Hepatic stellate cell (primary cell): ENCODE data around the gene COPA.

Experiments
- DNase-seq: peaks from one replicate; pipeline ENCODE4 v3.0.0; 2011; ENCODE audit warnings: low spot score

The COPA gene

GRCh38 chr1:160362168-160362957, 19.3 kb upstream of the COPA start:
- no peak for DNase-seq

- no peak for DNase-seq
Observed at GRCh38 chr1:160361814-160362167, 18.7 kb upstream of the COPA start.

GRCh38 chr1:160361199-160361598, 18.1 kb upstream of the COPA start:
- DNase-seq = no peak

GRCh38 chr1:160360227-160360695, 17.2 kb upstream of the COPA start:
- DNase-seq = no peak

- no peak for DNase-seq
Observed at GRCh38 chr1:160359559-160360226, 16.6 kb upstream of the COPA start.

- no peak for DNase-seq
Observed at GRCh38 chr1:160358073-160358472, 15.0 kb upstream of the COPA start.

- DNase-seq = no peak
Observed at GRCh38 chr1:160357286-160358002, 14.4 kb upstream of the COPA start.

GRCh38 chr1:160354388-160354985, 11.4 kb upstream of the COPA start:
- peak; percentile 29 for DNase-seq

- DNase-seq = no peak
Observed at GRCh38 chr1:160353223-160353622, 10.2 kb upstream of the COPA start.

GRCh38 chr1:160352555-160352954, 9.5 kb upstream of the COPA start:
- no peak for DNase-seq

- no peak for DNase-seq
Observed at GRCh38 chr1:160351629-160352028, 8.6 kb upstream of the COPA start.

- no peak for DNase-seq
Observed at GRCh38 chr1:160346958-160347357, 3.9 kb upstream of the COPA start.

GRCh38 chr1:160346463-160346862, 3.4 kb upstream of the COPA start:
- no peak for DNase-seq

GRCh38 chr1:160344936-160345335, 1.9 kb upstream of the COPA start:
- no peak for DNase-seq

- DNase-seq = no peak
Observed at GRCh38 chr1:160344241-160344640, 1.2 kb upstream of the COPA start.

- no peak for DNase-seq
Observed at GRCh38 chr1:160342526-160342925, 524 bp downstream of the COPA start.

GRCh38 chr1:160340866-160341265, 2.2 kb downstream of the COPA start:
- DNase-seq = no peak

GRCh38 chr1:160340146-160340545, 2.9 kb downstream of the COPA start:
- DNase-seq = no peak

GRCh38 chr1:160338580-160338979, 4.5 kb downstream of the COPA start:
- DNase-seq = no peak

GRCh38 chr1:160332516-160332915, 10.5 kb downstream of the COPA start:
- DNase-seq = no peak

- no peak for DNase-seq
Observed at GRCh38 chr1:160330119-160330518, 12.9 kb downstream of the COPA start.

- DNase-seq = no peak
Observed at GRCh38 chr1:160328184-160328583, 14.9 kb downstream of the COPA start.

- no peak for DNase-seq
Observed at GRCh38 chr1:160326418-160326817, 16.6 kb downstream of the COPA start.
